Fibroblast of lung (primary cell): ENCODE measurements around the gene EME1. TPM values are rescaled to one million over a fixed set of nuclear protein-coding genes. Genes with fewer than 3 reads are reported as not detected.

Experiments
- DNase-seq, 2 donors: peaks; one replicate each; pipeline versions ENCODE4 v3.0.0 to v3.0.0-alpha.2; 2010; ENCODE audit warnings: low read depth in 2 of 2
- H2AFZ ChIP-seq: 2 replicates; pipeline ENCODE4 v1.5.1; 2012; ENCODE audit warnings: low read length, control low read depth, inconsistent platforms
- H3K27ac ChIP-seq: 2 replicates; pipeline ENCODE4 v1.5.1; 2011; ENCODE audit warnings: low read length, control low read depth; ENCODE audit not compliant: insufficient read depth
- H3K27me3 ChIP-seq: 2 replicates; pipeline ENCODE4 v1.5.1; 2011; ENCODE audit warnings: mild to moderate bottlenecking, low read length; ENCODE audit not compliant: control insufficient read depth, insufficient read depth
- H3K36me3 ChIP-seq: 2 replicates; pipeline ENCODE4 v1.5.1; 2011; ENCODE audit warnings: low read length; ENCODE audit not compliant: control insufficient read depth, insufficient read depth
- H3K4me1 ChIP-seq: 2 replicates; pipeline ENCODE4 v1.5.1; 2011; ENCODE audit warnings: low read length; ENCODE audit not compliant: control insufficient read depth, insufficient read depth; ENCODE audit errors: extremely low read depth
- H3K4me2 ChIP-seq: 2 replicates; pipeline ENCODE4 v1.5.1; 2011; ENCODE audit warnings: low read length, control low read depth; ENCODE audit not compliant: insufficient read depth; ENCODE audit errors: extremely low read depth
- H3K4me3 ChIP-seq, 4 experiments: fragments of 200-600 bp in 1 of 4; sonication (generic) in 1 of 4; replicated peaks in 1 of 4; 2 replicates each; pipeline ENCODE4 v1.5.1; 2011 to 2016; ENCODE audit warnings: low read length in 4 of 4, low read depth in 3 of 4, mild to moderate bottlenecking in 3 of 4, control low read depth in 2 of 4, inconsistent platforms in 1 of 4, mixed read lengths in 1 of 4; ENCODE audit not compliant: insufficient read depth in 1 of 4; ENCODE audit errors: control extremely low read depth in 1 of 4
- H3K79me2 ChIP-seq: 2 replicates; pipeline ENCODE4 v1.5.1; 2012; ENCODE audit warnings: mild to moderate bottlenecking, low read length, inconsistent platforms; ENCODE audit not compliant: control insufficient read depth, insufficient read depth
- H3K9ac ChIP-seq: 2 replicates; pipeline ENCODE4 v1.5.1; 2011; ENCODE audit warnings: mild to moderate bottlenecking, low read length, control low read depth; ENCODE audit not compliant: insufficient read depth
- H3K9me3 ChIP-seq: 2 replicates; pipeline ENCODE4 v1.5.1; 2012; ENCODE audit warnings: low read depth, low read length; ENCODE audit not compliant: control insufficient read depth, insufficient read depth
- H4K20me1 ChIP-seq: 2 replicates; pipeline ENCODE4 v1.5.1; 2011; ENCODE audit warnings: low read length; ENCODE audit not compliant: control insufficient read depth, insufficient read depth; ENCODE audit errors: extremely low read depth
- CTCF ChIP-seq, 2 donors: IDR thresholded peaks in 1 of 2; conservative IDR thresholded peaks in 1 of 2; 1 replicate in 1 of 2; 2 replicates in 1 of 2; pipeline ENCODE4 v1.5.1; 2011 to 2012; ENCODE audit warnings: low read length in 2 of 2, control low read depth in 1 of 2, inconsistent platforms in 1 of 2, low read depth in 1 of 2, mild to moderate bottlenecking in 1 of 2
- EZH2 ChIP-seq: IDR thresholded peaks from 2 replicates; pipeline ENCODE4 v1.5.1; 2012; ENCODE audit warnings: low read length, control low read depth, mild to moderate bottlenecking; ENCODE audit errors: missing control alignments
- polyA plus RNA-seq, 2 donors: library from polyadenylated mRNA; depleted of rRNA in 1 of 2; stranded (reverse) in 1 of 2; unstranded in 1 of 2; fragments of >200 nt; gene quantifications; 2 replicates each; pipeline ENCODE4 v1.2.1, GENCODE V29; 2011 to 2012; ENCODE audit warnings: missing spikeins in 1 of 2
- total RNA-seq: library from RNA; depleted of rRNA; stranded (reverse); fragments of >200 nt; gene quantifications from 2 replicates; pipeline ENCODE4 v1.2.1, GENCODE V29; 2014

EME1 gene
- total and polyA plus RNA-seq, 2 donors (not counting 1 experiment from before 2014, with no cell fraction given), result 2.3 to 2.7 TPM

GRCh38 chr17:50352072-50352692 lies 20.8 kb upstream of the EME1 start:
- Histone ChIP-seq H3K4me1 (peaks cover 9% of the 10 kb centered on the region), H3K79me2 (peaks cover 6% of the 10 kb centered on the region), H3K4me3 (no peak overlapping the region), H3K27me3 (no peaks in the 10 kb centered on the region), H2AFZ (no peak overlapping the region), H4K20me1 (no peaks in the 10 kb centered on the region), H3K36me3 (peaks cover 25% of the 10 kb centered on the region), H3K9ac (no peak overlapping the region), H3K27ac (no peak overlapping the region), H3K9me3 (no peaks in the 10 kb centered on the region), H3K4me2 (no peak overlapping the region)
- DNase-seq, result no peak
- TF ChIP-seq EZH2, result no peak

GRCh38 chr17:50352693-50353599 lies 20.1 kb upstream of the EME1 start:
- Histone ChIP-seq H3K4me2 (no peak overlapping the region), H4K20me1 (no peaks in the 10 kb centered on the region), H3K4me1 (peaks cover 6% of the 10 kb centered on the region), H3K27me3 (no peaks in the 10 kb centered on the region), H3K79me2 (peaks cover 3% of the 10 kb centered on the region), H3K9me3 (no peaks in the 10 kb centered on the region), H2AFZ (no peak overlapping the region), H3K27ac (no peak overlapping the region), H3K9ac (no peak overlapping the region), H3K4me3 (no peak overlapping the region), H3K36me3 (peaks cover 26% of the 10 kb centered on the region)
- TF ChIP-seq CTCF (conservative IDR thresholded peaks at IDR 0.05 in 1 of 2, IDR thresholded peaks at IDR 0.05 in 1 of 2; ENCODE audit: low read depth in 1 of 2, low read length in 2 of 2), result no peak
- TF ChIP-seq EZH2, result no peak
- DNase-seq, result no peak

- no peak overlapping the region for H3K4me2 ChIP-seq
- H3K27ac ChIP-seq, result no peak overlapping the region
- no peak overlapping the region for H2AFZ ChIP-seq
- no peak overlapping the region for H3K4me3 ChIP-seq
- H3K27me3 ChIP-seq, result no peaks in the 10 kb centered on the region
- H3K79me2 ChIP-seq, result peaks cover 3% of the 10 kb centered on the region
- H3K9me3 ChIP-seq, result no peaks in the 10 kb centered on the region
- peaks cover 26% of the 10 kb centered on the region for H3K36me3 ChIP-seq
- TF ChIP-seq EZH2, result no peak
- H3K4me1 ChIP-seq, result peaks cover 4% of the 10 kb centered on the region
- no peak overlapping the region for H3K9ac ChIP-seq
- DNase-seq, result no peak
- H4K20me1 ChIP-seq, result no peaks in the 10 kb centered on the region
Measured at GRCh38 chr17:50353600-50354195, 19.3 kb upstream of the EME1 start.
